ENCODE results near the gene CKMT2.

Gene CKMT2

DNA sequence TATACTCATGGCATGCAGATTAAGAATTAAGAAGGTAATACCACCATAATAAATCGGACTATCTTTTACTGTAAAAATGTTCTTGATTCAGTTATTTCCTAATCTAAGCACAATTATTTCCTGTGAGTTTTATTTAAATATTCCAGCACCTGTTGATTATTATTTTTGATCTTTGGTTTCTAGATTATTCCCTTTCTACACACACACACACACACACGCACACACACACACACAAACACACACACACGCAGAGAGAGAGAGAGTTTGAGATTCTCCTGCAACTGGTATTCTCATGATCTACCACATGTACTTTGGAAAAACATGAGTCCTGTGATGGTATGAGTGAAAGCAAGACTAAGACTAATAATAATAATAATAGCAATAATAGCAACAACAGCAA is 17.0 kb upstream of the CKMT2 start:
- DNase-seq (ENCODE audit: extremely low read depth, insufficient read length), result no peak
- no peak overlapping the region for H3K4me3 ChIP-seq (replicated peaks; ENCODE audit: low read depth, low read length)
- H3K27me3 ChIP-seq (replicated peaks; ENCODE audit: control insufficient read depth, insufficient read depth, low read length), result no peaks in the 10 kb centered on the region
- TF ChIP-seq CTCF (IDR thresholded peaks at IDR 0.05; ENCODE audit: insufficient read depth, low read length, poor library complexity, severe bottlenecking), result no peak
- no peaks in the 10 kb centered on the region for H3K36me3 ChIP-seq (ENCODE audit: control insufficient read depth, insufficient read depth, low read length)

DNA sequence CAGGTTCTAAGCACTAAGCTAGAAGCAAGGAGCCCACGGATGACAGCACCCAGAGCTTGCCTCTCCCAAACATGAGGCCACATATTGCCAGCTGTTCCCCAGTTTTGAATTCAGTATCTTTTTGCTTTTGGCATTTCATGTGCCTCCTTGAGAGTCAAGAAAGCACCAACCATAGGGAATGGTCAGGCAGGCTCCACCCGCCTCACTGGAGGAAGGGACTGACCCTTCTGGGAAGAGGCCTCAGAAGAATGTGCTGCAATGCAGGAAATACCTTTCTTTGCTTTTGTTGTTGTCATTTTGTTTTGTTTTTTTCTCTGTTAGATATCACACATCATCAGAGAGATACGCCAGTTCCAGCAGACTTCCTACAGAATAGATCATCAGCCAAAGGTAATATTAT is 13.7 kb upstream of the CKMT2 start:
- no peak for TF ChIP-seq CTCF (IDR thresholded peaks at IDR 0.05; ENCODE audit: insufficient read depth, low read length, poor library complexity, severe bottlenecking)
- DNase-seq (ENCODE audit: extremely low read depth, insufficient read length), result no peak
- H3K27me3 ChIP-seq (replicated peaks; ENCODE audit: control insufficient read depth, insufficient read depth, low read length), result no peaks in the 10 kb centered on the region
- no peaks in the 10 kb centered on the region for H3K36me3 ChIP-seq (ENCODE audit: control insufficient read depth, insufficient read depth, low read length)
- no peak overlapping the region for H3K4me3 ChIP-seq (replicated peaks; ENCODE audit: low read depth, low read length)

GRCh38 chr5:81222285-81222684 is 10.8 kb upstream of the CKMT2 start:
- no peak overlapping the region for H3K4me3 ChIP-seq (replicated peaks; ENCODE audit: low read depth, low read length)
- TF ChIP-seq CTCF (IDR thresholded peaks at IDR 0.05; ENCODE audit: insufficient read depth, low read length, poor library complexity, severe bottlenecking), result no peak
- DNase-seq (ENCODE audit: extremely low read depth, insufficient read length), result no peak
- no peaks in the 10 kb centered on the region for H3K36me3 ChIP-seq (ENCODE audit: control insufficient read depth, insufficient read depth, low read length)
- H3K27me3 ChIP-seq (replicated peaks; ENCODE audit: control insufficient read depth, insufficient read depth, low read length), result no peaks in the 10 kb centered on the region

GRCh38 chr5:81225463-81225862 is 7.7 kb upstream of the CKMT2 start:
- Histone ChIP-seq H3K27me3 (replicated peaks; ENCODE audit: control insufficient read depth, insufficient read depth, low read length) (no peaks in the 10 kb centered on the region), H3K4me3 (replicated peaks; ENCODE audit: low read depth, low read length) (no peak overlapping the region), H3K36me3 (ENCODE audit: control insufficient read depth, insufficient read depth, low read length) (no peaks in the 10 kb centered on the region)
- no peak for DNase-seq (ENCODE audit: extremely low read depth, insufficient read length)
- TF ChIP-seq CTCF (IDR thresholded peaks at IDR 0.05; ENCODE audit: insufficient read depth, low read length, poor library complexity, severe bottlenecking), result no peak

GRCh38 chr5:81226286-81226685 is 6.8 kb upstream of the CKMT2 start:
- Histone ChIP-seq H3K27me3 (replicated peaks; ENCODE audit: control insufficient read depth, insufficient read depth, low read length) (no peaks in the 10 kb centered on the region), H3K4me3 (replicated peaks; ENCODE audit: low read depth, low read length) (no peak overlapping the region), H3K36me3 (ENCODE audit: control insufficient read depth, insufficient read depth, low read length) (no peaks in the 10 kb centered on the region)
- no peak for TF ChIP-seq CTCF (IDR thresholded peaks at IDR 0.05; ENCODE audit: insufficient read depth, low read length, poor library complexity, severe bottlenecking)
- DNase-seq (ENCODE audit: extremely low read depth, insufficient read length), result no peak

DNA sequence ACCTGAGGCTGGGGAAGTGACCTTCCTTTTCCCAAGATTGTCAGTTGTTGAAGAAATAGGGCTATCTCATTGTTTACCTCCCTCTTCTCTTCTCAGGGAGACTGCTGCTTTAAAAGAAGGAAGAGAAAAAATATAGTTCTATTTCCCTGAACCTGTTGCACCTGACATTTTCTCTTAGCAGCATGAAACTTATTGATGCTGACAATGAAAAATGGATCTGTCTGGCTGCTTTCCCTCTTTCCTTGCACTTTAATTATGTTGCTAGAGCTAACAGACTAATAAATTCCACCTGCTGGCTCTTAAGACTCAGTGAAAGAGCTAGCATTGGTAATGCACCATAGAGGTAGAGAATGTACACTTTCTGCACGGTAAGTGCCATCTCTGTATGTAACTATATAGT is 6.2 kb upstream of the CKMT2 start:
- H3K27me3 ChIP-seq (replicated peaks; ENCODE audit: control insufficient read depth, insufficient read depth, low read length), result no peaks in the 10 kb centered on the region
- TF ChIP-seq CTCF (IDR thresholded peaks at IDR 0.05; ENCODE audit: insufficient read depth, low read length, poor library complexity, severe bottlenecking), result no peak
- DNase-seq (ENCODE audit: extremely low read depth, insufficient read length), result no peak
- H3K36me3 ChIP-seq (ENCODE audit: control insufficient read depth, insufficient read depth, low read length), result no peaks in the 10 kb centered on the region
- no peak overlapping the region for H3K4me3 ChIP-seq (replicated peaks; ENCODE audit: low read depth, low read length)

Data from GM06990 (cell line).